Aorta (tissue), 5 donors: Measurements from ENCODE around the gene ASTN2. TPM values are rescaled to one million over a fixed set of nuclear protein-coding genes. Genes with fewer than 3 reads are reported as not detected.
"Not testable (repeated sequence)": the region's sequence is repeated elsewhere in the genome, so short reads cannot be mapped to it uniquely, and the experiment has no call there.

Experiments
- ATAC-seq: fragments of 200-7000 bp; cut with Tn5 transposase; one replicate; pipeline ENCODE4 v1.9.1; 2022; ENCODE audit warnings: moderate library complexity; ENCODE audit not compliant: low FRiP score
- DNase-seq, 2 donors: peaks; one replicate each; pipeline ENCODE4 v3.0.0-alpha.2; 2020
- H3K27ac ChIP-seq, 2 donors: one replicate each; pipeline ENCODE4 v1.5.1; 2013; ENCODE audit warnings: low read length in 2 of 2, mild to moderate bottlenecking in 2 of 2, moderate library complexity in 2 of 2, control low read depth in 1 of 2, inconsistent platforms in 1 of 2, low read depth in 1 of 2
- H3K27me3 ChIP-seq, 2 donors: one replicate each; pipeline ENCODE4 v1.6.1; 2013; ENCODE audit warnings: control low read depth in 1 of 2, low read length in 1 of 2, mild to moderate bottlenecking in 1 of 2, moderate library complexity in 1 of 2; ENCODE audit not compliant: insufficient read depth in 2 of 2, control insufficient read depth in 1 of 2
- H3K36me3 ChIP-seq, 2 donors: one replicate each; pipeline ENCODE4 v1.6.1; 2013; ENCODE audit warnings: control low read depth in 1 of 2, low read length in 1 of 2, mild to moderate bottlenecking in 1 of 2; ENCODE audit not compliant: insufficient read depth in 2 of 2, control insufficient read depth in 1 of 2
- H3K4me1 ChIP-seq, 2 donors: one replicate each; pipeline ENCODE4 v1.6.1; 2013; ENCODE audit warnings: low read length in 2 of 2, control low read depth in 1 of 2, mild to moderate bottlenecking in 1 of 2, moderate library complexity in 1 of 2; ENCODE audit not compliant: insufficient read depth in 2 of 2, control insufficient read depth in 1 of 2
- H3K4me3 ChIP-seq, 2 donors: one replicate each; pipeline ENCODE4 v1.5.1; 2013; ENCODE audit warnings: low read length in 2 of 2, control low read depth in 1 of 2, mild to moderate bottlenecking in 1 of 2
- H3K9me3 ChIP-seq: one replicate; pipeline ENCODE4 v1.6.1; 2013; ENCODE audit warnings: mild to moderate bottlenecking, low read length; ENCODE audit not compliant: control insufficient read depth
- WGBS, 2 donors: extraction: QIAGEN DNeasy Blood & Tissue Kit; methylation state at CpG; one replicate each; pipeline ENCODE4 v1.1.7; 2013; 5-methylcytosine and 5-hydroxymethylcytosine counted together
- intact Hi-C, 2 donors: fragments of 100-400 bp; cut with DNase I; formaldehyde crosslinking; loops; one replicate each; pipeline versions ENCODE4 v1.14.2 to v1.15.0; 2022
- polyA plus RNA-seq, 2 donors: library from polyadenylated mRNA; stranded (reverse); fragments of 200-250 nt; gene quantifications; one replicate each; pipeline ENCODE4 v1.2.3, GENCODE V29; 2013
- total RNA-seq, 2 donors: library from RNA; stranded (reverse); fragmentation: NEBNext Ultra II Directional; extraction: Animal tissue kit (Norgen Biotek cat#: 25700); gene quantifications; one replicate each; pipeline ENCODE4 v1.2.1, GENCODE V29; 2021
- donor health status: healthy with polysubstance abuse.
- donor health status: Bipolar disorder and iron deficiency.
- donor health status: DM: no; HTN: no; CAD: no.
- donor health status: DM: no; HTN: no; CAD: no.
- donor health status: DM: yes; HTN: yes; CAD: no.

ASTN2 gene
- total and polyA plus RNA-seq, 4 donors = 1.0 to 7.5 (median 4.4) TPM

- no peak for DNase-seq
- 74 to 97% methylated on average over 2 of the region's 2 CpGs for WGBS, 2 donors
- no peak for ATAC-seq
- Histone ChIP-seq H3K4me1 (no peaks in the 10 kb centered on the region), H3K9me3 (no peaks in the 10 kb centered on the region), H3K27ac (no peak overlapping the region), H3K36me3 (no peaks in the 10 kb centered on the region), H3K4me3 (no peak overlapping the region), H3K27me3 (no peaks in the 10 kb centered on the region)
- intact Hi-C loops = no loop called here
Measured at GRCh38 chr9:116857321-116857720, 557.5 kb downstream of the ASTN2 start.

GRCh38 chr9:116855881-116856662, 558.8 kb downstream of the ASTN2 start:
- DNase-seq (no peak), ATAC-seq (no peak)
- Histone ChIP-seq H3K4me1 (no peaks in the 10 kb centered on the region), H3K27ac (no peak overlapping the region), H3K4me3 (no peak overlapping the region), H3K27me3 (no peaks in the 10 kb centered on the region), H3K9me3 (no peaks in the 10 kb centered on the region), H3K36me3 (no peaks in the 10 kb centered on the region)
- intact Hi-C loops = no loop called here
- 47 to 49% methylated on average over 4 of the region's 4 CpGs for WGBS, 2 donors

DNA sequence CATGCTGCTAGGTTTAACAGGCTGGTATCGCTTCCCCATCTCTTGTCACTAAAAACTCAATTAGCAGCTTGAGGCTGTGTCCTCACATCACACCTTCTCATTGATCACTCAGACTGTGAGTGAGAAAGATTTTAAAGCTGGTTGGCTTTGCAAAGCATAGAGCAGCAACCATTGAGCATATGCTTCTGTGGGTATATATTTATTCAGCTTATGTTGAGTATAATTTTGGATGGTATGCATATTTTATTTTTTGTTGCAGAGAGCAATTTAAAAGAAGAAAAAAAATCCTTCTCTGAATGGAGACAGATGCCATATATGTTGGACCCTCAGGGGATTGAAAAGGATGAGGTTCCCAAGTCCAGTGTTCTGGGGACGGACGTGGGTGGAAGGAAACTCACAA, 565.1 kb downstream of the ASTN2 start:
- Histone ChIP-seq H3K36me3 (no peaks in the 10 kb centered on the region), H3K9me3 (no peaks in the 10 kb centered on the region), H3K27me3 (no peaks in the 10 kb centered on the region), H3K4me3 (no peak overlapping the region), H3K4me1 (no peaks in the 10 kb centered on the region), H3K27ac (no peak overlapping the region)
- 61 to 63% methylated on average over 3 of the region's 3 CpGs for WGBS, 2 donors
- intact Hi-C loops = no loop called here
- DNase-seq (no peak), ATAC-seq (no peak)

DNA sequence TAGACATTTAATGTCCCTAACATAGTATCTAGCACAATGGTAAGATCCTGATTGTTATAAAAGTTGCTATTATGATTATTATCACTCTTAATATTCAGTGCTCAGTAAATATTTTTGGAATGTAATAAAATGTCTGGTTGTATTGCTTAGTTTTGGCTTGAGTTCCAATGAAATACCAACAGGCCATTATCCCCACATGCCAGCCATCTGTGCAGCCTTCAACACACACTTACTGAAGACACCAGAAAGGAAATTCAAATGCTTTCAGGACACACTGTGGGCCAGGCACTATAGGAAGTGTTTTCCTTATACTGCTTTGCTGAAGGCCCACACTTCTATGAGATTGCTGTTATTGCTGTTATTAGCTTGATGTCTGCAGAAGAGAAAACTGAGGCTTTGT, 570.2 kb downstream of the ASTN2 start:
- Histone ChIP-seq H3K27ac (no peak overlapping the region), H3K4me1 (no peaks in the 10 kb centered on the region), H3K4me3 (no peak overlapping the region), H3K36me3 (no peaks in the 10 kb centered on the region), H3K27me3 (peaks cover 0 to 1% of the 10 kb centered on the region in 2 donors), H3K9me3 (no peaks in the 10 kb centered on the region)
- intact Hi-C loops = no loop called here
- ATAC-seq (no peak), DNase-seq (no peak)

DNA sequence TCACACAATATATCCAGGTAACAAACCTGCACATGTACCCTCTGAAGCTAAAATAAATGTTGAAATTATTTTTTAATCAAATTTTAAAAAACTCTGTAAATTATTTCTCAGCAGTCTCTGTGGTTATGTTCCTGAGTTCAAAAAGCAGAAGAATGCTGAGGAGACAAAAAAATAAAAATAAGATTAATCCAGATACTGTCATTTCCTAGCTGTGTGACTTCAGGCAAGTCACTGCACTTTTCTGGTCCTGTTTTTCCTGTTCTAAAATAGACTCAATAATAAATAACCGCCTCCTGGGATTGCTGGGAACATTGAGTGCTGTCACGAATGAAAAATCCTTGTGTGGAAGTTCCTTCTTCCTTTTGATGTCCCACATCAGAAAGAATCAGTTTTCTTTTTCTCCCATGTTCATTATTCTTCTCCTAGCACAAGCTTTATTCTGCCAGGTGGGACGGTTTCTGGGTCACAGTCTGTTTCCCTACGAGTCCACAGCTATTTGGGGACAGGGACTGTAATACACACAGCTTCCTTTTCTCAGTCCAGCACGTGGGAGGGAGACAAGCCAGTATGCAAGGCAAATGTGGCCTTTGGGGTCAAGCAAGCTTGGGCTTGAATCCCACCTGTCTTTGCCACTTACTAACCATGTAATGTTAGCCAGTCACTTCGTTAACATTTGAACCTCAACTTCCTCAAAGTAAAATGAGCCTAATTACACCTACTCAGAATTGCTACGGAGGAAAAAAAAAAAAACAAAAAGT, 570.8 kb downstream of the ASTN2 start:
- no peaks in the 10 kb centered on the region for H3K9me3 ChIP-seq
- DNase-seq (no peak), ATAC-seq (no peak)
- WGBS, 2 donors = 34 to 37% methylated on average over 7 of the region's 7 CpGs
- intact Hi-C loops = no loop called here
- H3K27me3 ChIP-seq = peaks cover 0 to 1% of the 10 kb centered on the region in 2 donors
- no peaks in the 10 kb centered on the region for H3K36me3 ChIP-seq
- H3K4me1 ChIP-seq = no peaks in the 10 kb centered on the region
- H3K4me3 ChIP-seq = no peak overlapping the region
- no peak overlapping the region for H3K27ac ChIP-seq

DNA sequence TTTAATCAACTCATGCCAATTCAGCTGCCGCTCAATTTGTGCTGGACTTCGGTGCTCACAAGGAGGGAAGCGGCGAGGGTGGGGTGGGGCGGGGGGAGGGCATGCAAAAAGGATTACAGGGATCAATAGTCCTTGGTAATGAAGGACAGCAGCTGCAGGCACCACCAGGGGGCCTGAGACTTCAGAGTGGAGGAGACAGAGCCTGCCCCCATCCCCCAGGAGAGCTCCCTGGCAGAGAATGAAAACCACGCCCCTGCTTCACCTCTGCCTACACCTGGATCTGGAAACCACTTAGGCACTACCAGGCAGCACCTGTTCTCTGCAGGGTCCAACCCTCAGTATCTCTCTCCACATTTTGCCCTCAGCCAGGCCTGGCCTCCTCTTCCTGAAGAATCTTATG, 572.2 kb downstream of the ASTN2 start:
- H3K27ac ChIP-seq = no peak overlapping the region
- no peak for DNase-seq
- H3K4me1 ChIP-seq = no peaks in the 10 kb centered on the region
- no peak overlapping the region for H3K4me3 ChIP-seq
- H3K27me3 ChIP-seq = peaks cover 0 to 1% of the 10 kb centered on the region in 2 donors
- 68 to 80% methylated on average over 6 of the region's 6 CpGs for WGBS, 2 donors
- no peaks in the 10 kb centered on the region for H3K36me3 ChIP-seq
- H3K9me3 ChIP-seq = no peaks in the 10 kb centered on the region
- no peak for ATAC-seq
- intact Hi-C loops = no loop called here

- DNase-seq, ATAC-seq, H3K9me3 ChIP-seq, H3K4me3 ChIP-seq, H3K4me1 ChIP-seq, intact Hi-C loops, H3K36me3 ChIP-seq, H3K27me3 ChIP-seq, H3K27ac ChIP-seq: not testable (repeated sequence)
- WGBS, 2 donors = 86 to 87% methylated on average over 7 of the region's 7 CpGs
Measured at GRCh38 chr9:116838468-116838867, 576.4 kb downstream of the ASTN2 start.

- H3K36me3 ChIP-seq = no peaks in the 10 kb centered on the region
- H3K4me3 ChIP-seq = no peak overlapping the region
- 70 to 73% methylated on average over 5 of the region's 5 CpGs for WGBS, 2 donors
- intact Hi-C loops = no loop called here
- H3K4me1 ChIP-seq = no peaks in the 10 kb centered on the region
- no peak overlapping the region for H3K27ac ChIP-seq
- ATAC-seq (no peak), DNase-seq (no peak)
- H3K27me3 ChIP-seq = no peaks in the 10 kb centered on the region
- no peaks in the 10 kb centered on the region for H3K9me3 ChIP-seq
Measured at GRCh38 chr9:116837018-116837989, 577.6 kb downstream of the ASTN2 start.
